Hematopoietic multipotent progenitor cell treated with erythropoietin and hydrocortisone succinate and interleukin-3 and kit ligand, for 6 days (in vitro differentiated cells): ENCODE results near the gene IMPDH2.
A peak's percentile ranks its signal among the peaks of the same experiment; 100 is the strongest.
"Not testable (repeated sequence)": the region's sequence is repeated elsewhere in the genome, so short reads cannot be mapped to it uniquely, and the experiment has no call there.

Experiments used
- DNase-seq: peaks from one replicate; pipeline ENCODE4 v3.0.0-alpha.2; 2015

IMPDH2 gene

GRCh38 chr3:49021213-49021812 lies 7.9 kb downstream of the IMPDH2 start:
- peak; percentile 100 for DNase-seq

DNA sequence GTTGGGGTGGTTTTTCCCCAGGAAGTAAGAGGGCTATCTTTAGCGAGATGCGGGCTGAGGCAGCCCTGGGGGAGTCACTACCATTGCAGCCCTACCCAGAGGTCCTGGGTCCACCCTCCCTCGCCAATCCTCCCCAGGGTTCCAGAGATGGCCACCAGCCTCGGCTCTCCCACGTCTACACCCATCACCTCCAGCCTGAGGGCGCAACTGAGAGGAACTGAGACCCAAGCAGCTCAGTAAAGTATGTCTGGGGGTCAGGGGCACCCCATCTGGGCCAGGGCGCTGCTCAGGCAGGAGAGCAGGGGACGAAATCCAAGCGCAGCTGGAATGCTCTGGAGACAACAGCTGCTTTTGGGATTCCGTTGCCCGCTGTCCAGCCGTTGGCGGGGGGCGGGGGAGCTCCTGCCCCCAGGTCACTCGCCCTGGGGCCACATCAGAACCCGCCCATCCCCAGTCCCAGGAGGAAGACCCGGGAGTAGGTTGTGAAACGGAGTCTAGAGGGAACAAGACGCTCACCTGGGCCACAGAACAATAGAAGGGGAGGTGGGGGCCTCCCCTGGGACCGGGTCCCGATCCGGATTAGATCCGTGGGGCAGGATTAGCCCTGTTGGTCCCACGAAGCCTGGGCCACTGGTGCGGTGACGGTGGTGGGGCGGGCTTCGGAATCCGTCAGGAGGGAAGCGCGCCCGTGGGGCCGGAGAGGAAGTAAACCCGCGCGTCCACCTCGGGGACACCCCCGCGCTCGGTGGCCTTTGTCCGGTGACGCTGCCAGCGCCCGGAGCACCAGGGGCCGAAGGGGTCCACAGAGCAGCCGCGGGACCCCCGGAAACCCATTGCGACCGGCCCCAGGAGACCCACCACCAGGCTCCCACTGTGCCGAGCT lies 8.6 kb downstream of the IMPDH2 start:
- DNase-seq: peak; percentile 64

- DNase-seq: no peak
Measured at GRCh38 chr3:49019941-49020329, 9.3 kb downstream of the IMPDH2 start.

DNA sequence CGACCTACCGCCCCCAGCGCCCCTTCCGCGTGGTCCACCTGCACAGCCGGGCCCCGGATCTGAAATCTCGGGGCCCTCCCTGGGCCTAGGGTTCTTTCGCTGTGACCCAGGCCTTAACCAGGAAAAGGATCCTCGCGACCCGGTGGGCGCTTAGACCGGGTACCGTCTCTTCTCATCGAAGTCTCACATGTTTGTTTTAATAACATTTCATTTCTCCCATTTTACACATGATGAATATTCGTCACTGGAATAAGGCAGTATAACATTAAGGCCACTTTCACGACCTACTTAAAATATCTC lies 10.5 kb downstream of the IMPDH2 start:
- DNase-seq: no peak

DNA sequence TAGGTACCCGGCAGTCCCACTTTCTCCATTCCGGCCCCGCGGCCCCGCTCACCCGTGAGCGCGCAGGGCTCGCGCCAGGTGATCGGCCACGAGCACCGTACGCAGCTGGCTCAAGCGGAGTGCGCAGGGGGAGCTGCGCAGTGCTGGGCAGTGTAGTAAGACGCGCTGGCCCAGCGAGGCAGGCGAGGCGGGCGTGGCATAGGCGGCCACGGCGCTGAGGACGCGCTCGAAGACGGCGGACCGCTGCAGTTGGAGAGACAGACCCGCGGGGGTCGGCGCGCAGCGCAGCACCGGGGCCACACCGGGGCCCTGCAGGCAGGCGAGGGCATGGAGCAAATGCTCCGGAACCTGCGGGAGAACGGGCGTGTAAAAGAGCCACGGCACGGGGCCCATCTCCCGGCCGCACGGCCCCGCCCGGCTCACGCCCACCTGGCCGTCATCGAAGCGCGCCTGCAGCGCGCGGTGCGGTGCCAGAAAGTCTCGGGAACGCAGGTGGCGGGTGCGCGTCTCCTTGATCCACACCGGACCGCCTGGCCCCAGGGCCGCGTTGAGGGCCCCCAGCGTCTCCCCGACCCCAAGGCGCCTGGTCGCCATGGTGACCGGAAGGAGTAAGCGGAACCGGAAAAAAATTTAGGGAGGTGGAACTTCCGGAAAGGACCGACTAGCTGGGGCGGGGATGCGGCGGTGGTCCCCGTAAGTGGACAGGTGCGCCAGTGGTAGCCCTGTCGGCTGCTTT lies 11.1 kb downstream of the IMPDH2 start, which contains the start of gene DALRD3:
Gene DALRD3, minus strand, starts transcription at position 610 of the 736 bp plus-strand sequence. Its CDS starts 16 bp downstream, at position 594.
- peak; percentile 88 for DNase-seq

GRCh38 chr3:49017229-49017970 lies 11.8 kb downstream of the IMPDH2 start:
- peak; percentile 59 for DNase-seq

GRCh38 chr3:49016414-49017228 lies 12.6 kb downstream of the IMPDH2 start:
- DNase-seq: no peak

GRCh38 chr3:49015765-49016164 lies 13.4 kb downstream of the IMPDH2 start:
- no peak for DNase-seq

DNA sequence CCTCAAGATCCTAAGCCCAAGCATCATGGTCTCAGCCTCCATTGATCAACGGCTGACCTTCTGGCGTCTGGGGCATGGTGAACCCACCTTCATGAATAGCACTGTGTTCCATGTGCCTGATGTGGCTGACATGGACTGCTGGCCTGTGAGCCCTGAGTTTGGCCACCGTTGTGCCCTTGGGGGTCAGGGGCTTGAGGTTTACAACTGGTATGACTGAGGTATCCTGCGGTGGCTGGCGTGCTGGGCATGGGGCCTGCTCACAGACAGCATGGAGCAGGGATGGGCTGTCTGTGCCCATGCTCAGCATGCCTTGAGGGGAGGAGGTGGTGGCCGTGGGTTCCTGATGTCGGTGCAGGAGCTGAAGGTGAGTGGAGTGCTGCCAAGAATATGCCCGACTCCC lies 14.1 kb downstream of the IMPDH2 start:
- no peak for DNase-seq

DNA sequence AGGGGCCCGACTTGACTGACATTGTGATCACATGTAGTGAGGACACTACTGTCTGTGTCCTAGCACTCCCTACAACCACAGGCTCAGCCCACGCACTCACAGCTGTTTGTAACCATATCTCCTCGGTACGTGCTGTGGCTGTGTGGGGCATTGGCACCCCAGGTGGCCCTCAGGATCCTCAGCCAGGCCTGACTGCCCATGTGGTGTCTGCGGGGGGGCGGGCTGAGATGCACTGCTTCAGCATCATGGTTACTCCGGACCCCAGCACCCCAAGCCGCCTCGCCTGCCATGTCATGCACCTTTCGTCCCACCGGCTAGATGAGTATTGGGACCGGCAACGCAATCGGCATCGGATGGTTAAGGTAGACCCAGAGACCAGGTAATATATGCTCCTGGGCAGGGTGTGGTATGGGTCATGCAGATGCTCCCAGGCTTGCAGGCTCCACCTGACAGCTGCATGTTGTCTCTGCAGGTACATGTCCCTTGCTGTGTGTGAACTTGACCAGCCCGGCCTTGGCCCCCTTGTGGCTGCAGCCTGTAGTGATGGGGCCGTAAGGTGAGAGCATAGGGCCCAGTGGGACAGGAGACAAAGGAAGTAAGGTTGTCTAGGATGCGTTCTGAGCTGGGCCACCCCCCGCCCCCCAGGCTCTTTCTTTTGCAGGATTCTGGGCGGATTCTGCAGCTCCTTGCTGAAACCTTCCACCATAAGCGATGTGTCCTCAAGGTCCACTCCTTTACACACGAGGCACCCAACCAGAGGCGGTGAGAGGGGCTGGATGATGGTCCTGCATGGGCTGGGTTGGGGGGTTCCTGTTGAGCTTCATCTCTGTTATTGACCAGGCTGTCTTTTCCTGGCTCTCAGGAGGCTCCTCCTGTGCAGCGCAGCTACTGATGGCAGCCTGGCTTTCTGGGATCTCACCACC lies 15.2 kb downstream of the IMPDH2 start:
- peak; percentile 69 for DNase-seq

- no peak for DNase-seq
Measured at GRCh38 chr3:49013113-49013737, 16.0 kb downstream of the IMPDH2 start.

DNA sequence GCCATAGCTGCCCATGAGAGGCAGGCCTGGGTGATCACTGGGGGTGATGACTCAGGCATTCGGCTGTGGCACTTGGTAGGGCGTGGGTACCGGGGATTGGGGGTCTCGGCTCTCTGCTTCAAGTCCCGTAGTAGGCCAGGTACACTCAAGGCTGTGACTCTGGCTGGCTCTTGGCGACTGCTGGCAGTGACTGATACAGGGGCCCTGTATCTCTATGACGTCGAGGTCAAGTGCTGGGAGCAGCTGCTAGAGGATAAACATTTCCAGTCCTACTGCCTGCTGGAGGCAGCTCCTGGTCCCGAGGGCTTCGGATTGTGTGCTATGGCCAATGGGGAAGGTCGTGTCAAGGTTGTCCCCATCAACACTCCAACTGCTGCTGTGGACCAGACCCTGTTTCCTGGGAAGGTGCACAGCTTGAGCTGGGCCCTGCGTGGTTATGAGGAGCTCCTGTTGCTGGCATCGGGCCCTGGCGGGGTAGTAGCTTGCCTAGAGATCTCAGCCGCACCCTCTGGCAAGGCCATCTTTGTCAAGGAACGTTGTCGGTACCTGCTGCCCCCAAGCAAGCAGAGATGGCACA lies 16.7 kb downstream of the IMPDH2 start:
- DNase-seq: no peak

- no peak for DNase-seq
Measured at GRCh38 chr3:49009396-49009795, 19.8 kb downstream of the IMPDH2 start.

DNA sequence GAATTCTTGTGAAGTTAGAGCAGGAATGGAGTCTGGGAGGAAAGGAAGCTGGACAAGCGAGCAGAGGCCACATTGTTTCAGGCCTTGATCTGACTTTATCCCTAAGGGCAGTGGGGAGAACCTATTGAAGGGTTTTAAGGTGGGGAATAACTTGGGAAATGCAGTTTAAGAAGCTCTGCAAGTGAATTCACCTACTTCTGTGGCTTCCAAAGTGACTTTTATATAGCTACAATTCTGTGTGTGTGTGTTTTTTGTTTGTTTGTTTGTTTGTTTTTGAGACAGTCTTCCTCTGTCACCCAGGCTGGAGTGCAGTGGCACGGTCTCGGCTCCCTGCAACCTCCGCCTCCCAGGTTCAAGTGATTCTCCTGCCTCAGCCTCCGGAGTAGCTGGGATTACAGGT lies 20.6 kb downstream of the IMPDH2 start:
- not testable (repeated sequence) for DNase-seq

DNA sequence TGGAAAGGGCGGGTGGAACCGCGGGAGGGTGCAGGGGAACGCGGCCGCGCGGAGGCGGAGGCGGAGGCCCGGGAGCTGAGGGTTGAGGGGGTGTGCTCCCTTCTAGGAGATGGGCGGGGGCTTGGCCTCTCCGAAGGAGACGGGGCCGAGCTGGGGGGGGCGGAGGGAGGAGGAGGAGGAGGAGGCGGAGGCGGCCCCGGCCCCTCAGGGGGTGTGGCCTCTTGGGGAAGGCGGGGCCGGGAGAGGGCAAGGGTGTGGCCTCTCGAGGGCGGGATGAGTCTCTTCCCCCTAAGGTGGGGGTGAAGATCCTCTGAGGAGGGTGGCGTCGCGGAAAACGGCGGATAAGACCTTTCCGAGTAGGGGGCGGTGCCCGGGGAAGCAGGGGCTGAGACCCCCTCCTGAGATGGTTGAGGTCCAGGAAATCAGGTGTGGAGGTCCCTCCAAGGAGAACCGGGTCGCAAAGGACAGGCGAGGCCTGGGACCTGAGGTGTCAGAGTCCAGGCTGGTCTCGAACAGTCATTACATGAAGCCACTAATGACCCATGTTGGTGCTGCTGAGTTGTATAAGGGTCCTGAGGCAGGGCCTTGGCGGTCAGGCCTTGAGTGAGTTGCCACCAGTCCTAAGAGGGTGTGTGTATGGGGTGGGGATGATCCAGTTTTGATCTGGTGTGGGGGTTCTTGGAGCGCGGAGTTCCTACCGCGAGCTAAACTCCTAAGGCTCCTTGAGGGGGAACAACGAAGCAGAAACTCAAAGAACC lies 21.2 kb downstream of the IMPDH2 start:
- peak; percentile 97 for DNase-seq

- DNase-seq: peak; percentile 99
Measured at GRCh38 chr3:49007068-49007770, 22.0 kb downstream of the IMPDH2 start, which contains the start of gene WDR6. TSS of gene WDR6 (plus strand) at chr3:49007391. CDS start at chr3:49007432, 41 bp downstream.

DNA sequence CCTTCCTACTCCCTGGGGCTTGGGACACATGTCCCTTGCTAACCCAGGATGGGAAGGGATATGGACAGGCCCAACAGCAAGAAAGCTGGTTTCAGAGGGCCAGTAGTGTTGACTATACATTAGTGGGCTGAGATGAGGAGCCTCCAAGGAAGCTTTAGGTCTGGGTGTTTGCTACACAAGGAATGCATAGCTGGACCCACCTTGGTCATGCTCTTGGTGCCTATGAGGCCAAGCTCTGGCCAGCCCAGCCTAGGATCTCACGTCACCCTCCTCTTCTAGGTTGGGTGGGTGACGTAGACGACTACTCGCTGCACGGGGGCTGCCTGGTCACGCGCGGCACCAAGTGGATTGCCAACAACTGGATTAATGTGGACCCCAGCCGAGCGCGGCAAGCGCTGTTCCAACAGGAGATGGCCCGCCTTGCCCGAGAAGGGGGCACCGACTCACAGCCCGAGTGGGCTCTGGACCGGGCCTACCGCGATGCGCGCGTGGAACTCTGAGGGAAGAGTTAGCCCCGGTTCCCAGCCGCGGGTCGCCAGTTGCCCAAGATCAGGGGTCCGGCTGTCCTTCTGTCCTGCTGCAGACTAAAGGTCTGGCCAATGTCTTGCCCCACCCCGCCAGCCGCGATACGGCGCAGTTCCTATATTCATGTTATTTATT lies 22.7 kb downstream of the IMPDH2 start:
- DNase-seq: peak; percentile 55

DNA sequence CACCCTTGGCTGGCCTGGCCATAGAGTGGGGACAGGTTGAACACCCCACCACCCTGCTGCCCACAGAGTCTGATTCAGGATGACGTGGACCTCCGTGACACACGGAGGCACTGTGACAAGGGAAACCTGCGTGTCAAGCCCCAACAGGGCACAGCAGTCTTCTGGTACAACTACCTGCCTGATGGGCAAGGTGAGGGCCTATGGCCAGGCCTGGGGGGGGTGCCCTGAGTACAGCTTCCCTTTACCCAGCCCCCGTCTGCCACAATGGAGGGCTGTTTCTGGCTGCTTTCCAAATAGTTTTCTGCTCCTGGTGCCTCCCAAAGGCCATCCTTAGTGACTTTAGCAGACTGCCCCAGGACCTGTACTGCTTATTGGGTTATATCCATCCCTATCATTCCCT lies 23.2 kb downstream of the IMPDH2 start:
- DNase-seq: no peak
